Measurements from ENCODE around the gene ARHGAP10.

The ARHGAP10 gene

DNA sequence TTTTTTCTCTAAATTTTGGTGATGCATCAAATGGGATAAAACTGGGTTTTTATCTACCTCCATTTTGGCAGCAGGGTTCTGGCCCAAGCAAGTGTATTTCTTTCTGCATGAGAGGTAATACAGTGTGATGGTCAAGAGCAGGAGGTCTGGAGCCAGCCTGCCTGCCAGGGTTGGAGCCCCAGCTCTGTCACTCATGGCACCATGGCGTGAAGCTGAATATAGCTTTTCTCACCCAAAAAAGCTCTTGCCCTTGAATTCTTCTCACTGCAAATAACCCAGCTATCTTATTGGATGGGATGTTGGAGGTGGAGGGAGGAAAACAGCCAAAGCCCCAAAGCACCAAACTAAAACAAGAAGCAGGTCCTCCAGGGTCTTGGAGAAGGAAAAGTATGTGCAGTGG is 218.4 kb downstream of the ARHGAP10 start:
- DNase-seq (ENCODE audit: low spot score) = no peak

- no peak for DNase-seq (ENCODE audit: low spot score)
These were observed 219.0 kb downstream of the ARHGAP10 start for GRCh38 chr4:147950841-147951240.

DNA sequence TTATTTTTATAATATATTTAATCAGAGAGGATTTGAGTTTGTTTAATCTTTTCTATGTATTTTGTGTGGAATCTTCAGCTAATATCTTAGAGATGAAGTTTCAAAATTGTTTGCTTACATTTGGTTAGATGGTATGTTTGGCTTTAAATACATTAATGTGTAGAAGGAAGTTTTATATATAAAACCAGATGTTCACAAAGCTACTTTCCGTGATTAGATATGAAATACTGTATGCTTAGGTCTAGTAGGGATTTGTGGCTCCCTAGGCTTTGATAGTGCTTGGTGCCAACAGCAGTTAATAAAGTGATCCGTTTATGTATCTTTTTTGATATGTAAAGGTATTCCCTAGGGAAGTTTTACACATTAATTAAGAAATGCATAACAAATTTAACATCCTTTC is 223.0 kb downstream of the ARHGAP10 start:
- DNase-seq (ENCODE audit: low spot score) = no peak

GRCh38 chr4:147955827-147956558 is 224.1 kb downstream of the ARHGAP10 start:
- no peak for DNase-seq (ENCODE audit: low spot score)

DNA sequence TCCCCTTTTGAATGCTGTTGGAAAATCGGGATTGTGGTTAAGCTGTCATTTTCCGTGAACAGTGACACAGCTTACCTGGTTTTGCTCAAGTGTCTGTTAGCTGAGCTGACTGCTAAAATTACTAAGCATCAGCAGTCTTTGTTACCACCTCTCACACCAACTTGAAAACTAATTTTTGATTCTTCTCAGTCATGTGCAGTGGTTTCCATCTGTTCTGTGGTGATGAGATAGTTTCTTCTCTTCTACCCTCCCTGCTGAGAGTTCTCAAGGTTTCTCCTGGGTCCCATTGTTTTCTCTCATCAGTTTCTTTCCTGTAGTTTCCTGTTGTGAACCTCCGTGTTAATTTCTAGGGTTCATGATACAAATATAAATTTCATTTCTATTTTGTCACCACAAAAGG is 225.6 kb downstream of the ARHGAP10 start:
- no peak for DNase-seq (ENCODE audit: low spot score)

GRCh38 chr4:147958057-147958456 is 226.2 kb downstream of the ARHGAP10 start:
- no peak for DNase-seq (ENCODE audit: low spot score)

GRCh38 chr4:147958489-147959065 is 226.7 kb downstream of the ARHGAP10 start:
- no peak for DNase-seq (ENCODE audit: low spot score)

DNA sequence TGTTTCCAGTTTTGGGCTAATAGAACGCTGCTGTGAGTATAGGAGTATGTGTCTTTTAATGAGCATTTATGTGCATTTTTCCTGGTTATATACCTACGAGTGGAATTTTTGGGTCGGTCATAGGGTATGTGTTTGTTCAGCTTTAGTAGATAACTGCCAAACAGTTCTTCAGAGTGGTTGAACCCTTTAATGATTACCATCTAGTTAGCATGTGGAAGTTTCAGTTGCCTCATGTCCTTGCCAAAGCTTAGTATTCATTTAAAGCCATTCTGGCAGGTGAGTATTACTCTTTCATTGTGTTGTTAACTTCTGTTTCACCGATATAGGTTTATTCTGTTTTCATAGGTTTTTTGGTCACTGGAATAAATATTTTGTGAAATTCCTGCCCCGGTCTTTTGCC is 229.1 kb downstream of the ARHGAP10 start:
- no peak for DNase-seq (ENCODE audit: low spot score)

- no peak for DNase-seq (ENCODE audit: low spot score)
These were observed 232.0 kb downstream of the ARHGAP10 start for GRCh38 chr4:147963839-147964238.

DNA sequence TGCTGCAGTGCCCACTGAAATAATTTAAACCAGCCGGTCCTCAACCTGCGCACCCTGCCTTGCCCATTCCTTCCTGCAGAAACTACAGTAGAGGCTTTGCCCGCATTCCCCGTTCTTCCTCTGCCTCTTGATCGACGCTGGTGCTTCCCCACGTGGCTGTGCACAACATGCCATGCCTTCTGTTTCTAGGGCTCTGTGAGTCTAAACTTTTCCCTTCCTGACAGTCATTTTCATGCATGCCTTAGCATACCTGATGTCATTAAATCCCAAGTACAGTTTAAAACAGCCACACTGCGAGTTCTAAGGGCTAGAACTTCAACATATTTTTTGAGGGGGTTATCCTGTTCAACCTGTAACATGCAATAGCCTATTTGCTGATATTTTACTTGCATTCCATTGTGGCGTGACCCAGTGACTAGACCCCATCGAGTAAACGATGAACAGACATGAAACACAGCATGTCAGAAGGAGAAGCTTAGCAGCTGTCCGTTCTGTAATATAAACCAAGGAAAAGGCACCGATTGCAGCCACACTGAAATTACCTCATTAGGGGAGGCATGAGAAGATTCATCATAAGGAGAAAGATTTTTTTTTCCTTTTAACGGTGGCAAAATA is 232.5 kb downstream of the ARHGAP10 start:
- DNase-seq (ENCODE audit: low spot score) = no peak

GRCh38 chr4:147965056-147965455 is 233.2 kb downstream of the ARHGAP10 start:
- DNase-seq (ENCODE audit: low spot score) = no peak

DNA sequence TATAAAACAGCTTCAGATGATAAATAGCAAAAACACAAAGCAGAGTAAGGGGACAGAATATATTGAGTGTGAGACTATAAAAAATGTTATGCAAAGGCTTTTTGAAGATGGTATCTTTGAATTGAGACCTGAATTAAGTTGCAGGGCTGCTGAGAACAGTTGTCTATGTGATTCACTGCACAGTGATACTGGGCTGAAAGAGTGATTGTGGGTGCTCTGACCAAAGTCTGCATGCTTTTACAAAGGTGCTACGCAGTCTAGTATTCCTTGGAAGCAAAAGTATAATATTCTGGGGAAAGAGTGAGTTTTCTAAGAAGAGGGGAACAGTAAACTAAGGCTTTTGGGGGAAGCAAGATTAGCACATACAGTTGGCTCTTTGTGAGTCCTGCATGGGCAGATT is 234.0 kb downstream of the ARHGAP10 start:
- DNase-seq (ENCODE audit: low spot score) = no peak

GRCh38 chr4:147968641-147969040 is 236.8 kb downstream of the ARHGAP10 start:
- no peak for DNase-seq (ENCODE audit: low spot score)

GRCh38 chr4:147969573-147970385 is 237.9 kb downstream of the ARHGAP10 start:
- DNase-seq (ENCODE audit: low spot score) = no peak

DNA sequence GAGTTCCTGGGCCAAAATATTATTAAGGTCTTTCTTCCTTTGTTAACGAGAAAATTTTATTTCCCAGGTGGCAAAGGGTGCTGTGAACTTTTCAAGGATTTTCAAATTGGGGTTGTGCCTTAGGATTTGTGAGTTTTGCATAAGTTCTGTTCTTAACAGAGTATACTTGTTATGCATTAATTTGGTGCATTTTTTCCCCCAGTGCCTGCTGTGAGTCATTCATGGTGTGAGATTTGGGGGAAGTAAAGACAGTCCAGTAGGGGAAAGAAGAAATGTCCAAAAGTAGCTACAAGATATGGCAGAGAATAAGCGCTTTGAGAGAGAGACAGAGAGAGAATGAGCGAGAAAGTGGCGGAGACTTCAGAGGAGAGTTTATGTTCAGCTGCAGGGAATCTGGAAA is 239.2 kb downstream of the ARHGAP10 start:
- no peak for DNase-seq (ENCODE audit: low spot score)

GRCh38 chr4:147975325-147975724 is 243.4 kb downstream of the ARHGAP10 start:
- DNase-seq (ENCODE audit: low spot score) = no peak

GRCh38 chr4:147975933-147976928 is 244.3 kb downstream of the ARHGAP10 start:
- no peak for DNase-seq (ENCODE audit: low spot score)

GRCh38 chr4:147980586-147980985 is 248.7 kb downstream of the ARHGAP10 start:
- no peak for DNase-seq (ENCODE audit: low spot score)

DNA sequence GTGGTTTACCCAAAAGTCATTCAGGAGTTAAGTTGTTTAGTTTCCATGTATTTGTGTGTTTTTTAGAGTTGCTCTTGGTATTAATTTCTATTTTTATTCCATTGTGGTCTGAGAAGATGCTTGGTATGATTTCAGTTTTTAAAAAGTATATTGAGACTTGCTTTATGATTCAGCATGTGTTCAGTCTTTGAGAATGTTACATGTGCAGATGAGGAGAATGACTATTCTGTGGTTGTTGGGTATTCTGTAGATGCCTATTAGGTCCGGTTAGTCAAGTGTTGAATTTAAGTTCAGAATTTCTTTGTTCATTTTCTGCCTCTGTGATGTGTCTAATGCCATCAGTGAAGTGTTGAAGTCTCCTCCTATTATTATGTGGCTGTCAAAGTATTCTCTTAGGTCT is 249.4 kb downstream of the ARHGAP10 start:
- DNase-seq (ENCODE audit: low spot score) = no peak

DNA sequence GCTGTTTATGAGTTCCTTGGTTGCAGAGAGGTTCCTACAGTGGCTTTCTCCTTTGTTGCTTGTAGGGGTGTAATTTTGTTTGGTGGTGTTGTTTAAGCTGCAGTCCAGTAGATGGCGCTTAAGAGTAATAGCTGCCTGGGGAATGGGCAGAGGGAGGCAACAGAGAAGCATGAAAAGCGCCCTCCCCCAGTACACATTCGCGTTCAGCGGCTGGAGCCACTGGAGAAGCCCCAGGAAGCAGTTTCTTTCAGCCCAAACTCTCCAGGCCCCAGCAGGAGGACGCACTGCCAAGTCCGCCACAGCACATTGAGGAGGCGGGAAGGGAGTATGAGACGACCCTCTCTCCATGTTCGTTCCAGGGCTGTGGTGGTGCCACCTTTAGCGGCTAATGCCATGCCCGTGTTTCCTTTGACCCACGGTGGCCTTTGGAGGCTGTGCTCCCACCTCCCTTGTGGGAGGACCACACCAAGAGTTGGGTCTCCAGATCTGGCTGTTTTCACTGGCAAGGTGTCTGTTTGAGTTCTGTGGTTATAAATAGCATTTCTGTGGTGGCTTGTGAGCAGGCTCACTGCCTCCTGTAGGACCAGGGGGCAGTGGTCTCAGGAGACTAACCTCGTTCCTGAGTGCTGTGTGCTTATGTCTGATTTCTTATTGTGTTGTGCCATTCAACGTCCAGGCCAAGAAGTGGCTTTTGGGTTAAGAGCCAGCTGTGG is 252.3 kb downstream of the ARHGAP10 start:
- peak; percentile 60 for DNase-seq (ENCODE audit: low spot score)

GRCh38 chr4:147984778-147985138 is 252.9 kb downstream of the ARHGAP10 start:
- DNase-seq (ENCODE audit: low spot score) = no peak

Measured in germinal center (tissue), 1 donor.